ENCODE measurements around the gene ZNF133. TPM values are rescaled to one million over a fixed set of nuclear protein-coding genes. Genes with fewer than 3 reads are reported as not detected.

Gene ZNF133
- total RNA-seq, result 14.3 and 20.8 TPM in 2 replicates

GRCh38 chr20:18287915-18288748 is at the start of gene ZNF133:
ZNF133 (plus strand) TSS chr20:18288527; CDS start chr20:18305687, 17,160 bp downstream.

Other genes starting within 250 kb of the ZNF133 start
- gene OVOL2, start 230.6 kb upstream of the ZNF133 start, total RNA-seq, result not detected in 2 replicates
- 11.0 and 13.2 TPM in 2 replicates for gene KAT14, start 150.7 kb upstream of the ZNF133 start, total RNA-seq
- 13.6 and 18.4 TPM in 2 replicates for gene PET117, start 150.7 kb upstream of the ZNF133 start, total RNA-seq
- gene DZANK1, start 178.5 kb downstream of the ZNF133 start, total RNA-seq, result 0.46 and 0.65 TPM in 2 replicates
- 11.6 and 14.0 TPM in 2 replicates for gene POLR3F, start 178.9 kb downstream of the ZNF133 start, total RNA-seq
- gene RBBP9, start 208.7 kb downstream of the ZNF133 start, total RNA-seq, result 12.0 and 12.8 TPM in 2 replicates
- gene SEC23B, start 219.4 kb downstream of the ZNF133 start, total RNA-seq, result 41.9 and 43.9 TPM in 2 replicates

Data from epithelial cell of umbilical artery (primary cell).